Fibroblast of peridontal ligament (primary cell): ENCODE data around the gene EPM2A.
A peak's percentile ranks its signal among the peaks of the same experiment; 100 is the strongest.
"Not testable (repeated sequence)": the region's sequence is repeated elsewhere in the genome, so short reads cannot be mapped to it uniquely, and the experiment has no call there.

ENCODE experiments used
- DNase-seq: peaks from one replicate; pipeline ENCODE4 v3.0.0-alpha.2; 2010; ENCODE audit errors: extremely low read depth

Gene EPM2A

DNA sequence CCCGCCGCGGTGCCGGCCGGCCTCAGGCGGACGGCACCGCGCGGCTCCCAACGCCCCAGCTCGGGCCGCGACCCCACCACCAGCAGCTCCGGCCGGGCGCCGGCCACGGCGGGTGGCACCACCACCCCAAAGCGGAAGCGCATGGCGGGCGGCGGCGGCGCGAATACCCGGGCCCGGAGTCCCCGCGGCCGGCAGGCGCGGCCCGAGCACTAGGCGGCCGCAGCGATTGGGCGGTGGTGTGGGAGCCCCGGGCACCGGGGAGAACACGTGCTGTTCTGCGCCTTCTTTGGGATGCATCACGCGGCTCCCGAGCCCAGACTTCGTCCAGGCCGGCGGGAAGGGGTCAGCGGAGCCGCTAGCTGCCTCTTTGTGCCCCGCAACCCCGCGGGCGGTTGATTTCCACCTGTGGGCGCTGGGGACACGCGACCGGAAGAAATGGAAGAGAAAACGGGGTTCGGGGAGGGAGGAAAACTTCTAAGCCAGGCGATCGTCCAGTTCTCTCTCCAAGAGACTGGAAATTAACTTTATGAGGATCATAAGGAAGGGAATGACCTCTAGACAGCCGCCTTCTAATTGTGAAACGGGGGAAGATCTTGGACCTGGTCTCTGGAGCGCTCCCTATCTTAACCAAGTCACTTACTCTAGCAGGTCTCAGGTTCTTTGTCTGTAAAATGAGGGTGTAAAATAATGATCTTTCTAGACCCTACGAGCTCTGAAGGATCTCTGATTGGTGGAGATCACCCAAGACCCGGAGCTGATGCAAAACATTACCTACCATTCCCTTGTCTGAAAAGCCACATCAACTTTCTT lies at the start of gene EPM2A:
Gene EPM2A (minus strand): TSS at position 165 of the 810 bp plus-strand sequence. CDS start 22 bp downstream, at position 143.
- DNase-seq, result peak; percentile 71

DNA sequence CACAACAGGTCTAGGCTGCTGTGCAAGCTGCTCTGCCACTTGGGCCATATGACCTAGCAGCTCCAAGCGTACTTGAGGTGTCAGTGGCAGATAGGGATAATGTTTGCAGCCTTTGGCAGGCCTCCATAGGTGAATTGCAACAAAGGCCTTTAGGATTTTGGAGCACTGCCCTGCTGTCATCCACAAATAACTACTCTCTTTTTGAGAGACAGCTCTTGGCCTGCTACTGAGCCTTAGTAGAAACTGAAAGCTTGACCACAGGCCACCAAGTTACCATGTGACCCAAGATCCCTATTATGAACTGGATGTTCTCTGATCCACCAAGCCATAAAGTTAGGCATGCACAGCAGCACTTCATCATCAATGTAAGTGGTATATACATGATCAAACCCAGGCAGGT lies 49.4 kb upstream of the EPM2A start:
- no peak for DNase-seq

DNA sequence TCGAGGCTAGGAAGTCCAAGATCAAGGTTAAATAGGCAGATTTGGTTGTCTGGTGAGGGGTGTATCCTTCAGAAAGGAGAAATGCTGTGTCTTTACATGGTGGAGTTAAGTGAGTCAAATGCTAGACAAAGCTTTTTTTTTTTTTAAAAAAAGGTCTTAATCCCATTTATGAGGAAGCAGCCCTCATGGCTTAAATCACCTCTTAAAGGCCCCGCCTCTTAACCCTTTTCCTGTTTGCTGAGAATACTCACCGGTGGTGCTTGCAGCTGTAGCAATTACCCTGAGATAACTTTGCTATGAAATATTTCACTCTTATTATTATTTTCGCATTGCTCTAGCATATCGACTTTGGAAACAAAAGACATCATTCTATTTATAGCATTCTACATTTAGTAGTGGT lies 48.5 kb upstream of the EPM2A start:
- no peak for DNase-seq

DNA sequence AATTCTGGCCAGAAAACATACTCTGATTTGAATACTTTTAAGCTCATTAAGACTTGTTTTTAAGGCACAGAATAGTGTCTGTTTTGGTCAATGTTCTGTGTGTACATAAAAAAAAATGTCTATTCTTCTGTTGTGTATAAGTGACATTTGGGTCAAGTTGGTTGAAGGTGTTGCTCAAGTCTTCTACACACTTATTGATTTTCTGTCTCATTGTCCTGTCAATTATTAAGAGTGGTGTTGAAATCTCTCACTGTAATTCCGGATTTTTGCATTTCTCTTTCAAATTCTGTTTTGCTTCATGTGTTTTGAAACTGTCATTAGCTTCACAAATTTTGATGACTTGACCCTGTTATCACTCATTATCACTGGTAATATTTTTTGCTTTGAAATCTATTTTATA lies 37.5 kb upstream of the EPM2A start:
- DNase-seq, result no peak

DNA sequence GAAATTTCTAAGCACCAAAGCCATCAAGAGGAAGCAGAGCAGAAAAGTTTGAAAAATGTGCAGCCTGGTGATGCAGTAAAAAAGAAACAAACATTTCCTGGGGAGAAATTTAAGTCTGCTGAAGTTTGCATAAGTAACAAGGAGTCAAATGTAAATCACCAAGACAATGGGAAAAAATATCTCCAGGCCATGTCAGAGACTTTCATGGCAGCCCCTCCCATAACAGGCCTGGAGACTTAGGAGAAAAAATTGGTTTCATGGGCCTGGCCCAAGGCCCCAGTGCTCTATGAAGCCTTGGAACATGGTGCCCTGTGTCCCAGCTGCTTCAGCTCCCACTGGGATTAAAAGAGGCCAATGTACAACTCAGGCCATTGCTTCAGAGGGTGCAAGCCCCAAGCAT lies 30.1 kb upstream of the EPM2A start:
- DNase-seq, result no peak

DNA sequence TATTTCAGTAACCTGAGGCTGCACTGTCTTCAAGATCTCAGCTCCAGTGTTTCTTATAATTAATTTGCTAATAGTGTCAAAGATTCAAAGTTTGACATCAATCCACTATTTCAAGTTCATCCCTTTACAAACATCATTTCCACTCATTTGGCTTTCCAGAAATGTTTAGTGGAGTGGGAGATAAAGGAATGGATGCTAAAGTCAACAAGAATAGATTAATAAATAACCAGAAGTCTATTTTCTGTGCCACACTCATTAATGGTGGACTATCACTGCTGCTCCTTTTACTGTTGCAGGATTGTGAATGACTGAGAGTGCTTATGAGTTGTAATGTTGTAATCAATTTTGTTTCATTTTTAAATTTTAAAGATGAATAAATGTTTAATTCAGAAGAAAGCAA lies 28.4 kb upstream of the EPM2A start:
- DNase-seq, result no peak

DNA sequence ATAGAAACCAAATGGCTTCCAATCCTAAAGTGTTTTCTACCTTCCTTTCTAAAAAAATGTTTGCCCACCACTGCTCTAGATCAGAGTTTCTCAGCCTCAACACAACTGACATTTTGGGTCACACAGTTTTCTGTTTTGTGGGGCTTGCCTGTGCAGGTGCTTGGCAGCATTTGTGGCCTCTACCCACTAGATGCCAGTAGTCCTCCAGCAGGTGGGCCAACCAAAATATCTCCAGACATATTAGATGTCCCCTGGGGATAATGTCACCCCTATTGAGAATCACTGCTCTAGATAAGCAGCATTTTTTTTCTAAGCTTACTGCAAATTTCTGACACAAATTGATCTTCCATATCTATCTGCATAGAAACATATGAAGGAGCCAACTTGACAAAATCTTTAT lies 26.3 kb upstream of the EPM2A start:
- DNase-seq, result no peak

DNA sequence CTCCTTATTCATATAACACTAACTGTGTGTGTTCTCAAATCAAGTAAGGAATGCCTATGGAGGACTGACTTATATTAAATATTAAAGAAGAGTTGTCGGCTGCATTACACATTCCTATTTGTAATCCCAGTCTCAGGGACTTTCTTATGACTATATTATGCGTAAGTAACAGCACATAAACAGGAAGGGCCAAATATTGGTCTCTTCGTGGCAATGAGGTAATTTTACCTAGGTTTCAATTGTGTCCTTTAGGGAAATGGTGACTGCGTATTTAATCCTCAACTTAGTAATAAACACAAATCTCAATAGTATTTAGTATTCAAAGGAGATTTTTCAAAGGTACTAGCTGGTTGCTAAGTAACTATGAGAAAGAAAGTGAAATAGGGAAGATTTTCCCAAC lies 22.8 kb upstream of the EPM2A start:
- no peak for DNase-seq

DNA sequence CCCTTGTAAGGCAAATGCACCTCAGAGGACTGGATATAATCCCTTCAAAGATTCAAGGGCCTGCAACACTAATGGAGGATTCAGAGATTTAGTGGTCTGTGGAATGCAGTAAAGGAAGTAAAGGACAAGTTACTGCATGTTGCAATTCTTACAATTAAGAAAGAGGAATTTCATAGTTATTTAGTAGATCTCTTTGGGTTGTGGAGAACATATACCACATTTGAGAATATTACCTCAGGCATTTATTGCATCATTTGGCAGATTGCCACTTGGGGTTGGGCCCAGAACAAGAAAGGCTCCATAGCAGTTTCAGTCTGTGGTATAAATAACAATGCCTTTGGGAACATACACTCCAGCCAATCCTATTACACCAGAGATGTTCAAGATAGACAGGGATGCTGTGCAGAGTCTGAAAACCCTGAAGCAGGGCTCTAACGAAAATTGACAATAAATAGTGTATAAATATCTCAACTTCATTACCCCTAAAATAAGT lies 20.9 kb upstream of the EPM2A start:
- DNase-seq, result peak; percentile 98

DNA sequence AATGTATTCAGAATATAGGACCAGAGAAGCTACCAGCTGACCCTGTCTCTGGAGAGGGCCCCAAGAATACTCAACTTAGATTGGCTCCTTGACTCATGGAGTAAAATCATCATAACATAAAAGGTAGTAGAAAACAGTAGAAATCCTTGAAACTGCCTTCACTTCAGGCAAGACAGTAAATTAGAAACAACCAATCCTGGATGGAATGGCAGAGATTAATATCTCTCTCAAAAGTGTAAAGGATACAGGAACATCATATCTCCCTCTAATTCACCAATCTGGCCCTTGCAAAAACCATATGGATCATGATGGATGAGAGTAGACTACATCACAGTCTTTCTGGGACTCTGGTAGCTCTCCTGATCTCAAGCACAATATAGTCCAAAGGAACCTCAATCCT lies 20.4 kb upstream of the EPM2A start:
- DNase-seq, result no peak

DNA sequence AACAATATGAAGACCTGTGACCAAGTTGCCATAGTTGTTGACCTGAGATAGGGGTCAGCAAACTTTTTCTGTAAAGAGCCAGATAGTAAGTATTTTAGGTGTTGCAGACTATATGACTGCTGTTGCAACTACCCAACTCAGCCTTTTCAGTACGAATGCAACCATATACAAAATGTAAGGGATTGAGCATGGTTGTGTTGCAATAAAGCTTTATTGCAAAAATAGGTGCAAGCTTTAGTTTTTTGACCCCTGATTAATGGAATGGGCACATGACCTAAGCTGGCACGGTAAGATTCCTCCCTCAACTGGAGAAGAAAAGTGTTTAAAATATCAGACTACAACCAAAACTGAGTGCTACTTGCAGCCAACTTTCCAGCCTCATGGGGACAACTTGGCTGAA lies 17.3 kb upstream of the EPM2A start:
- no peak for DNase-seq

DNA sequence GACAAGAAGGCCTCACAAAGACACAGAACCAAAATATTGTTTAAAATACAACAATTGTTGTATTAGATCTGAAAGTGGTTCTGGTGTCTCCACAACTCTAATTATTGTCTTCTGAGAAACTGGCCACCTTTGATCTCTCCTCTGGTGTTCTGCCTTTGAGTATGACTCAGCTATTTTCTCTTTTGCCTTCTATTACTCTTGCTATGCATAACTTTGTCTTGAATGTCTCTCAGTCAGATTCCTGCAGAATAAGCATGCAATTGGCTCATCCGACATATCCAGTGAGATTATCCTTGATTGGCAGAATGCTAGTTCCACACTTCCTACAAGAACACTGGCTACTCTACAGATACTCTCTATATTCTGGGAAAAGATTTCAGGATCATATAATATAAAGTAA lies 14.3 kb upstream of the EPM2A start:
- DNase-seq, result peak; percentile 88

DNA sequence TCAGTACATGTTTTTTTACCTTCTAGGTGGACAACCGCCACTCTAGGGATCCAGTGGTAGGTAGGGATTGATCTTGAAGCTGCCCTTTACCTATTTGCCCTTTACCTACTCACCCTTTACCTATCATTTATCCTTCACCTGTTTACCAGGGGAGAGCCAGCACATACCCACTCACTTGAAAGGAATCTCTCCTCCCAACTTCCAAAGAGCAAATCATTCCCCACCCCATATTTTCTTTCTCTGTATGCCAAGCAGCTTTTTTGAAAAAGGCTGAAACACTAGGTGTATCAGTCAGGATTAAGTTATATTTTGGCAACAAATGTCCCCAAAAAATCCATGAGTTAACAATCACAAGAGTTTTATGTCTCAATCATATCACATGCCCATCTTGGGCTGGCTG lies 10.5 kb upstream of the EPM2A start:
- DNase-seq, result no peak

DNA sequence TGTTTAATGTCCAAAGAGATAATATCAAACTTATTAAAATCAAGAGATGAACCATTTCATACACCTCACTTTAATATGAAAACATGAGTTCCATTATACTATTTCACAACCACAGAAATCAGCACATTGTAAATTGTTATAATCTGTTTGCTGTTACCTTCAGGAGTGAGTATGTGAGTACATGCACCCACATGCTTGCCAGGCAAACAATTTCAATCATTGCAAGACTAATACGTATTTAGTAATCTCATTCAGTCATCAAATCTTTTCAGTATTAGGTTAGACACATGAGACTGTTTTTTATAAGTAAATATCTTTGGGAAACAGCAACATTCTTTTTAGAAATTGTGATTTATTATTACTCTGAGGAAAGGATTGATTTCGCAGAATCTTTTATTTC lies 9.3 kb upstream of the EPM2A start:
- no peak for DNase-seq

DNA sequence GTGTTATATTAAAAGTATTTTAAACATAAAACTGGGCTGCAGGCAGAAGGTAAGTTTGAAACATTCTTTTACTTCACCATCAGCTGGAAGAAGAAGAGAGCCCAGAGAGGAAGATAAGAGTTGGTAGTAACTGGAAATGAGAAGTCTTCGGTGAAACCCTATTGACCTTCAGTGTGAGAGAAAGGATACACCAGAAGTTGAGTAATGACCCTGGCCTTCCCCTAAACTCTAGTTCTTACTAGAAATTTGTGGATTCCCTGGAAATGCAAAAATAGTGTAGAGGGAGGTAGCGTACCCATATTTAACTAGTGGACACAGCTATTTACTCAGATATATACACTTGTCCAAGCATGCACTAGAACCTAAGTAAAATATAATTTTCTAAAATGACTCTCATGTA lies 8.0 kb upstream of the EPM2A start:
- no peak for DNase-seq

DNA sequence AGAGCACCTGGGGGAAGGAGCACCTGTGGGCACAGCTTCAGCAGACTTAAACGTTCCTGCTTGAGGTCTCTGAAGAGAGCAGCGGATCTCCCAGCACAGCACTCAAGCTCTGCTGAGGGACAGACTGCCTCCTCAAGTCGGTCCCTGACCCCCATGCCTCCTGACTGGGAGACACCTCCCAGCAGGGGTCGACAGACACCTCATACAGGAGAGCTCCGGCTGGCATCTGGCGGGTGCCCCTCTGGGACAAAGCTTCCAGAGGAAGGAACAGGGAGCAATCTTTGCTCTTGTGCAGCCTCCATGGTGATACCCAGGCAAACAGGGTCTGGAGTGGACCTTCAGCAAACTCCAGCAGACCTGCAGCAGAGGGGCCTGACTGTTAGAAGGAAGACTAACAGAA lies 7.2 kb upstream of the EPM2A start:
- not testable (repeated sequence) for DNase-seq

DNA sequence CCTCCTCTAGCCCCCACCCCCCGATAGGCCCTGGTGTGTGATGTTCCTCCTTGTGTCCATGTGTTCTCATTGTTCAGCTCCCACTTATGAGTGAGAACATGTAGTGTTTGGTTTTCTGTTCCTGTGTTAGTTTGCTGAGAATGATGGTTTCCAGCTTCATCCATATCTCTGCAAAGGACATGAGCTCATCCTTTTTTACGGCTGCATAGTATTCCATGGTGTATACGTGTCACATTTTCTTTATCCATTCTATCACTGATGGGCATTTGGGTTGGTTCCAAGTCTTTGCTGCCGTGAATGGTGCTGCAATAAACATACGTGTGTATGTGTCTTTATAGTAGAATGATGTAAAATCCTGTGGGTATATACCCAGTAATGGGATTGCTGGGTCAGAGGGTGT lies 4.4 kb upstream of the EPM2A start:
- not testable (repeated sequence) for DNase-seq

DNA sequence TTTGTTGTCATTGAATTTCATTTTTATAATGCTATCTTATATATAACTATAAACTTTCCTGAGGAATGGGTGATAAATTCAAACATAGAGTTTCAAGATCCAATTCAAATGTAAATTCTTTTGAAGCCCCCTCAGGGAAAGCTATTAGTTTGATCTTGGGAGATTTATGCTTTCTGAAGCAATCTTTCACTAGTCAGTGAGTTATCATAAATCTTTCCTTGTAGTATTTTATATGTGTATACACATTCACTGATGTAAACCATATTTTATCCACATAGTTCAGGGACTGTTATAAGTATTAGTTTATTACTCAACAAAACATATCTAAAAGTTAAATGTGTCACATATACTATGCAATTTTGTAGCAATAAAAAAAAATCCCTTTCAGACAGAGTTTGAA lies 2.9 kb upstream of the EPM2A start:
- no peak for DNase-seq

DNA sequence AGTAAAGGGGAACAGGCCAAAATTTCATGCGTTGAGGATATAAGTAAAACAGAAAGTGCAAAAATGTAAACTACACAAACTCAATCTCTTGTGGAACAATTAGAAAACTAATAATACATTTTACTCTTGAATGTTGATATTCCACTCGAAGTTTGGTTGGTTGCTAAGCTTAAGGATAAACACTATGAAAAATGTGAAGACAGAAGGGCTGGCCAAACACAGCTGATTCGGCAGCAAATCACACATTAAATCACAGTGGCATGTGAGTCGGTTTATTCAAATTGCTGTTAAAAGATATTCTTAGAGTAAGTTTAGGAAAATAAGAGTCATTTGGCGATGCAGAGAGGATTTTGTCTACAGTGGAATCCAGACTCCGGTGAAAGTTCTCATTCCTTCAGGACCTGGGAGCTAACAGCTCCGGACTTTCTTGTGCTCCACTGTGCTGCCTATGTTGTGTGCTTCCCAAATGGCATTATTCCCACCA lies 1.4 kb upstream of the EPM2A start:
- DNase-seq, result peak; percentile 72

DNA sequence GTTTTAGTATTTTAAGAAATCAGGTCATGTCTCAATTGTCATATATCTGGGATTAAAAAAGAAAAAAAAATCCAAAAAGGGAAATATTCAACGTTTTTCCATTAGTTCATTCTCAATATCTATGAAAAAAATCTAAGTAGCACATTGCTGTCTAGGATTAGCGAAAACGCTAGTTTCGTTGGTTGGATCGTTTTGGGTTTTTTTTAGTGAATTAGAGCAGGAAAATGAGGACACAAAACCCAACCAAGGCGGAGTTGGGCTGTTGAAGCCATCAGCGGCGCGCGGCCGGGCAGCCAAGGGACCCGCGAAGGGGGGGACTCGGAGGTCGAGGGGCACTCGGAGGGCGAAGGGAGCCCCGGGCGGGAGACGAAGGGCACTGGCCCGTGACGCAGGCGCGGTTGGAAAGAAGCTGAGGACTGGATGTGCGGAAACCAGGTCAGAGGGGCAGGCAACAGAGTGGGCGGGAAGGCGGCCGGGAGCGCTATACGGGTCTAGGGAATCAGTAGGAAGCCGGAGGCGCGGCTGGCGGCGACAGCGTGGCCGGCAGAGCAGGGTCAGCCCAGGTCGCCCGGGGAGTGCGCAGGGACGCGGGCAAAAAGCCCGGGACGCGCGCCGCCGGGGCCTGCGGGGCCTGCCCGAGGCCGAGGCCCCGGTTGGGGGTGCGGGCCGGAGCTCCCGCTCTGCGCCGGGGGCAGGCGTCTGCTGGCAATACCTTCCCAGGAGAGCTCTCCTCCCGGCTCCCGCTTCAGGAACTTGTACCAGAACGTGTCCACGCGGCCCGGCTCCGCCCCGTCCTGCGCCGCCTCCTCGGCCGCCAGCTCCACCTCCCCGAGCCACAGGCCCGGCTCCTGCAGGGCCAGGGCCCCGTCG lies 599 bp downstream of the EPM2A start:
- peak; percentile 77 for DNase-seq

DNA sequence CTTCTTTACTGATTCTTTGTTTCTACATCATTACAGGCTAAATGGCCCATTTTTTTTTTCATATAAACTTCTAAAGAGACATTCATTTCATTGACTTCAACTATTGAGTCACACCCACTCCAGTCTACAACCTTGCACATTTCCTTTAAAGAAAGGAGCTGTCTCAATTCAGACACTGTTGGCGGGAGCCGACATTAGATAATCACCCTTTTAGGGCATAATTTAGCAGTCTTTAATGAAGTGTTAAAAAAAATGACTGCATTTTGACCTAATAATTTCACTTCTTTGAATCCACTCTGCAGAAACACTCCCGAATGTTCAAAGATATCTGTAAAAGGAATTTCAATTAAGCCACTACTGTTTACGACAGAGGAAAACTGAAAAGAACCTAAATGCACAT lies 1.5 kb downstream of the EPM2A start:
- no peak for DNase-seq

DNA sequence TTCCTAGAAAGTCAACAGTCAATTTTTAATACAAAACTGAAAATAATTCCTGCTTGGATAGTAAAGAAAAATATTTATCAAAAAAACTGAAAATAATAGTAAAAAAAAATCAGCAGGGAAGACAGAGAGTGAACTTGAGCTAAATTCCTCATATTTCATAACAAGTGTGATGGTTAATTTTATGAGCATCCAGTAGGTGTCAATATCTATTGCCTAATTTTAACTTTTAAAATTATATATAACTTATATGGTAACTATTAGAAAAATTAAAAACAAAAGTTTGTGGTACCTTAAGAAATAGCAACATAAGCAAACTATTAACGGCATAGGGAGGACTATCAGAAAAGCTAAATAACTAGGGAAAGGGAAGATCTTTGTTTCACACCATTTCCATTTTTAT lies 2.1 kb downstream of the EPM2A start:
- DNase-seq, result no peak

DNA sequence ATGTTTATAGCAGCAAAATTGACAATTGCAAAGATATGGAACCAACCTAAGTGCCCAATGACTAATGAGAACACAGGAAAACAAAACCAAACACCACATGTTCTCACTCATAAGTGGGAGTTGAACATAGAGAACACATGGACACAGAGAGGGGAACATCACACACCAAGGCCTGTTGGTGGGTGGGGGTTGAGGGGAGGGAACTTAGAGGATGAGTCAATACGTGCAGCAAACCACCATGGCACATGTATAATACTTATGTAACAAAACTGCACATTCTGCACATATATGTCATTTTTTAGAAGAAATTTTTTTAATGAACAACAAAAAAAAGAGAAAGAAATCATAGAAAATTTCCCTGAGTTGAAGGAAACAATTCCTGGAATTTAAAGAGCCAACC lies 3.9 kb downstream of the EPM2A start:
- no peak for DNase-seq
